Astrocyte of the spinal cord (primary cell): ENCODE measurements around the gene ZNF438.

Experiments used
- DNase-seq: peaks from one replicate; pipeline ENCODE4 v3.0.0; 2011; ENCODE audit warnings: low read depth, low spot score
- H3K4me3 ChIP-seq: 2 replicates; pipeline ENCODE4 v1.5.1; 2011; ENCODE audit warnings: low read depth, mild to moderate bottlenecking, low read length, moderate library complexity
- in situ Hi-C: cut with HindIII; loops from 2 replicates; pipeline ENCODE4 v1.10.0; 2017; ENCODE audit warnings: low sequenced_read_pairs
- TF ChIP-seq, protein P1 (sequence below): IDR thresholded peaks from 2 replicates; pipeline ENCODE4 v1.5.1; 2012; ENCODE audit warnings: low read depth, mild to moderate bottlenecking, low read length, inconsistent platforms

Gene ZNF438

DNA sequence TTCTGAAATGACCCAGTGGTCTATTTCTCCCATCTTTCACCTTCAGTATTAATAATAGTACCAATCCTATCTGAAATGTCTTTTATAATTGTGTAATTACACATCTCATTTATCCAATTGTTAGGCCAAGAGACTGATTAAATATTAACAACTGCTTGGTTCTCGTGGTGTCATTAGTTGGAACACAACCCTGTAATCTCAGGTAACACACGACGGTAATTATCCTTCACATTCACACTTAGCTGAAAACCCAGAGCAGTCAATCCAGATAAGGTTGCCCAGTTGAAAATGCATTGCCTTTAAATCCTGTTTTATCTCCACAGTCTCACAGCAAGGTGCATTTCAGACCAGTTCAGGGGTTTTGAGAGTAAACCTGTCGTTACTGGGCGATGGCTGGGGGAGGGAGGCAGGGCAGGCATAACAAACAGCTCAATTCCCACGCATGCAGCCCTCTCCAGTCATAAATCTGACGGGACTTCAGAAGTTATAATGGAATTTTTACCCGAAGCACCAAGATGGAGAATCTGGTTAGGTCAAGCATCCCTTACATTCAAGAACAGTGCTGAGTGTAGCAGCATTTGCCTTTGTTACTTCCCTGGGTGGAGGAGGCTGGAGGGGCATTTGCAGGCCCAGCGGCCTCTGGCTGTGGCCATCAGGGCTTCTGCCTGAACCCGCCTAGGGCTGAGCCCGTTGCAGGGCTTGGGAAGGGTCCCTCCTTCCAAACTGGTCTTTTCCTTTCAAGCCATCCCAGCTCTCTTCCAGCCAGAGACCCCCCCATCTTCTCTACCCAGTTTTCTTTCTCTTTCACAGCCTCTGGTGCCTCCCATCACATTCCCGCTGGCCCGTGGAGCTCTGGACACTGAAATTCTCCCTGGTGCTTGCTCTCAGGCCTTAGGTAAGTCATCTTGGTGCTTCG lies 201.1 kb downstream of the ZNF438 start:
- in situ Hi-C loops, result no loop called here
- H3K4me3 ChIP-seq, result no peak overlapping the region
- TF ChIP-seq, protein P1, sequence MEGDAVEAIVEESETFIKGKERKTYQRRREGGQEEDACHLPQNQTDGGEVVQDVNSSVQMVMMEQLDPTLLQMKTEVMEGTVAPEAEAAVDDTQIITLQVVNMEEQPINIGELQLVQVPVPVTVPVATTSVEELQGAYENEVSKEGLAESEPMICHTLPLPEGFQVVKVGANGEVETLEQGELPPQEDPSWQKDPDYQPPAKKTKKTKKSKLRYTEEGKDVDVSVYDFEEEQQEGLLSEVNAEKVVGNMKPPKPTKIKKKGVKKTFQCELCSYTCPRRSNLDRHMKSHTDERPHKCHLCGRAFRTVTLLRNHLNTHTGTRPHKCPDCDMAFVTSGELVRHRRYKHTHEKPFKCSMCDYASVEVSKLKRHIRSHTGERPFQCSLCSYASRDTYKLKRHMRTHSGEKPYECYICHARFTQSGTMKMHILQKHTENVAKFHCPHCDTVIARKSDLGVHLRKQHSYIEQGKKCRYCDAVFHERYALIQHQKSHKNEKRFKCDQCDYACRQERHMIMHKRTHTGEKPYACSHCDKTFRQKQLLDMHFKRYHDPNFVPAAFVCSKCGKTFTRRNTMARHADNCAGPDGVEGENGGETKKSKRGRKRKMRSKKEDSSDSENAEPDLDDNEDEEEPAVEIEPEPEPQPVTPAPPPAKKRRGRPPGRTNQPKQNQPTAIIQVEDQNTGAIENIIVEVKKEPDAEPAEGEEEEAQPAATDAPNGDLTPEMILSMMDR, result no peak

DNA sequence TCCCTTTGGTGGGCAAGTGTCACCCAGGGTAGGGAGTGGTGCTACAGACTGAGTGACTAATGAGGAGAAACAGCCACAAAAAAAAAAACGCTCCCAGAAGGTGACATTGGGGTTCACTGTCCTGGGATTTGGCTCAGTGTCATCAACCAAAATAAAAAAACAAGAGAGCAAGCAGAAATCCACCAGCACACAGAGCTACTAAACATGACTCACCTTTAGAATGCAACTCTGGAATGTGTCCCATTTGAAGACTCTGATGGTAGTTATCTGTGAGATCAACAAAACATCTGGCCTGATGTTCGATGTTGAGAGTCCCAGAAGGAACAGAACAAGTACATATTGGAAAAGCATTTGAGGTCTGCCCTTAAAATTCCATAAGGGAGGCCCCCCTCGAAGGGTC lies 201.8 kb downstream of the ZNF438 start:
- TF ChIP-seq, protein P1, result no peak
- DNase-seq, result peak; percentile 40
- in situ Hi-C loops, result no loop called here

More for the DNA sequence above, 201.1 kb downstream of the ZNF438 start:
- no peak for DNase-seq

DNA sequence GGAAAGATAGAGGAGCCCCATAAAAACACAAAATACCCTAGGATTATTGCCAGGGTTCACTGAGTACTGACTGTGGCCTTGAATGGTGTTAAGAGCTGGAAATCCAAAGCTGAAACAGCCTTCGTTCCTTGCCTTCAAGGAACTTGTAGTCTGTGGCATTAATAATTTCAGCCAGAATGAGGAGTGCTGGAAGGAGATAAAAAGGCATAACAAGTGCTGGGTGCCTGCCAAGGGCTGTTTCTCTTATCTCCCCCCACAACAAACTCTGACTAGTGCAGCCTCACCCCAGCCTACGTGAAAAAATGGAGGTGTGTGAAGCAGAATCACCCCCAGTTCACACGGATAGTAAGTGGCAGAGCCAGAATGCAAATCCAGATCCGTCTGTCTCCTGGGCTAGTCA lies 203.0 kb downstream of the ZNF438 start:
- no peak overlapping the region for H3K4me3 ChIP-seq
- no peak for DNase-seq
- in situ Hi-C loops, result no loop called here
- TF ChIP-seq, protein P1, result no peak

More for the DNA sequence above, 201.8 kb downstream of the ZNF438 start:
- H3K4me3 ChIP-seq, result no peak overlapping the region

DNA sequence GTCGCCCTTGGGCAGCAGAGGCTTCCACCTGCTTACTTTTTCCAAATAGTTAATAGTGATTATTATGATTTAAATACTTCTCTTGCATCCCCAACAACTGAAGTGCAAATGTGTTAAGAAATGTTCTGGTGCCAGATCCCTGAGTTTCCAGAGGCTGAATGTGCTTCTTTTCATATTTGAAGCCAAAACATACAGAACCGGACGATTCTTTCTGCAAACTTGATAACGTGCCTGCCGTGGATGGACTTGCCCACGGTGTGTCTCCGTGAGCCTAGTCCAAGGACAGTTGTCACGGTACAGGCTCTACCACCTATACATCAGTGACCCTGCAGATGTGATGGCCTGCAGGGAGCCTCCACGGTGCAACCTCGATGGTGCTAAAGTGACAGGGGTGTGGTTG lies 203.5 kb downstream of the ZNF438 start:
- no peak overlapping the region for H3K4me3 ChIP-seq
- TF ChIP-seq, protein P1, result no peak
- in situ Hi-C loops, result no loop called here
- DNase-seq, result no peak

DNA sequence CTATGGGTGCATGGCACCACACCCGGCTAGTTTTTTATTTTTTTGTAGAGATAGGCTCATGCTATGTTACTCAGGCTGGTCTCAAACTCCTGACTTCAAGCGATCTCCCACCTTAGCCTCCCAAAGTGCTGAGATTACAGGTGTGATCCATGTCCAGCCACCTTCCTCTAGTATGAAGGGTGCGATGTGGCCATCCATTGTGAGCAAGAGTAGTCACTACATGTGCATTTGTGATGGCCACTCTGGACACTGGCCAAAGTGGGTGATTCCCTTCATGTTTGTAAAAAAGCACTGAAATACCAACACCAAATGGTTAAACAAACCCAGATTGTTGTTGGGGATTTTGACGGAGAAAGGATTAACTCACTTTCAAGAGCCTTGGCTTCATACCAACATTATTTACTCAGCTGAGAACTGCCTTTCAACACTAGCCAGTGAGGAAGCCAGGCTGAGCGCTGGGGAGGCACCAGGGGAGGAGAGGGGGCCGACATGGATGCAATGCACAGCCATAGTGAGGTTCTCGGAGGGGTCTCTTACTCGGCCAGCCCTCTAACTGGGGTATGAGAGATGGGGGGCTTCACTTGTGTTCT lies 204.0 kb downstream of the ZNF438 start:
- in situ Hi-C loops, result no loop called here
- no peak overlapping the region for H3K4me3 ChIP-seq
- TF ChIP-seq, protein P1, result no peak
- peak; percentile 35 for DNase-seq

DNA sequence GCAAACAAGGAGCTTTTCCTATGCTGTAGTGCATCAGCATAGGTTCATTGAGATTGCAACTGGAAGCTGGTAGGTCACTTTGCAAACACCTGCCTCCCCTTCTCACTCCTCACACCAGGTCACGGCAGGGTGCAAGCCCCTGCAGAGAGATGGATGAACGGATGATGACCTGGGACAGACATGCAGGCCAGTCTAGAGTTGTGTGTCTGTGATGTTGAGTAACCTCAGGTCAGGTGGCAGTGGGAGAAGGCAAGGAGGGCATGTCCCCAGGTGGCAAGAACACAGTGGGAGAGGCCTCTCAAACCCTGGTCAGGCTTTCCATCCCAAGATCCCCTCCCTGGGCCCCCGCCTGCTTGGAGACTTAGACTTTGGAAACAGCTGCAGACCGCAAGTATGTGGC lies 205.0 kb downstream of the ZNF438 start:
- no peak for DNase-seq
- in situ Hi-C loops, result no loop called here
- no peak overlapping the region for H3K4me3 ChIP-seq
- TF ChIP-seq, protein P1, result no peak
